ENCODE results near the gene ADCK2.
"Not testable (repeated sequence)": the region's sequence is repeated elsewhere in the genome, so short reads cannot be mapped to it uniquely, and the experiment has no call there.

The ADCK2 gene

GRCh38 chr7:140672382-140673062 is at the start of gene ADCK2:
Gene ADCK2 (plus strand): TSS chr7:140672945. CDS start chr7:140673331, 386 bp downstream.
- peak; percentile 72 for ATAC-seq
- TF ChIP-seq TOX (CRISPR knock-in tag; IDR thresholded peaks at IDR 0.05; ENCODE audit: borderline replicate concordance) (no peak), ZC3H10 (CRISPR knock-in tag; IDR thresholded peaks at IDR 0.05) (no peak), BACH2 (CRISPR knock-in tag; IDR thresholded peaks at IDR 0.05; ENCODE audit: borderline replicate concordance) (no peak), ARNTL (CRISPR knock-in tag; IDR thresholded peaks at IDR 0.05; ENCODE audit: borderline replicate concordance, low read depth) (no peak), POU6F1 (CRISPR knock-in tag; IDR thresholded peaks at IDR 0.05; ENCODE audit: borderline replicate concordance, low read depth) (no peak)

GRCh38 chr7:140623980-140624379 is 48.8 kb upstream of the ADCK2 start:
- no peak for TF ChIP-seq BACH2 (CRISPR knock-in tag; IDR thresholded peaks at IDR 0.05; ENCODE audit: borderline replicate concordance)
- ATAC-seq: no peak

GRCh38 chr7:140624392-140625191 is 48.2 kb upstream of the ADCK2 start:
- no peak for TF ChIP-seq ZNF565 (CRISPR knock-in tag; conservative IDR thresholded peaks at IDR 0.05; ENCODE audit: low read depth)
- TF ChIP-seq POU6F1 (CRISPR knock-in tag; IDR thresholded peaks at IDR 0.05; ENCODE audit: borderline replicate concordance, low read depth): no peak
- ATAC-seq: no peak

- ATAC-seq: not testable (repeated sequence)
These were observed 47.6 kb upstream of the ADCK2 start for GRCh38 chr7:140625192-140625558.

GRCh38 chr7:140625908-140626868 is 46.6 kb upstream of the ADCK2 start:
- TF ChIP-seq ARNTL (CRISPR knock-in tag; IDR thresholded peaks at IDR 0.05; ENCODE audit: borderline replicate concordance, low read depth) (no peak), TSHZ2 (CRISPR knock-in tag; IDR thresholded peaks at IDR 0.05) (peak; percentile 41; the same call in 1 of the 2 replicates), CSDC2 (CRISPR knock-in tag; IDR thresholded peaks at IDR 0.05) (peak; percentile 54; the same call in 1 of the 2 replicates)
- ATAC-seq: peak; percentile 93

- no peak for TF ChIP-seq ZFP30 (CRISPR knock-in tag; IDR thresholded peaks at IDR 0.05)
- TF ChIP-seq ZNF565 (CRISPR knock-in tag; conservative IDR thresholded peaks at IDR 0.05; ENCODE audit: low read depth): no peak
- no peak for ATAC-seq
These were observed 41.7 kb upstream of the ADCK2 start for GRCh38 chr7:140631021-140631420.

- no peak for ATAC-seq
- TF ChIP-seq BACH2 (CRISPR knock-in tag; IDR thresholded peaks at IDR 0.05; ENCODE audit: borderline replicate concordance): no peak
- TF ChIP-seq ZNF565 (CRISPR knock-in tag; conservative IDR thresholded peaks at IDR 0.05; ENCODE audit: low read depth): no peak
- TF ChIP-seq CSDC2 (CRISPR knock-in tag; IDR thresholded peaks at IDR 0.05): no peak
- no peak for TF ChIP-seq GLIS3 (CRISPR knock-in tag; IDR thresholded peaks at IDR 0.05)
- no peak for TF ChIP-seq CSRNP3 (CRISPR knock-in tag; IDR thresholded peaks at IDR 0.05)
- no peak for TF ChIP-seq TCF4 (CRISPR knock-in tag; IDR thresholded peaks at IDR 0.05; ENCODE audit: borderline replicate concordance)
- TF ChIP-seq ZFP30 (CRISPR knock-in tag; IDR thresholded peaks at IDR 0.05): no peak
- no peak for TF ChIP-seq TOX (CRISPR knock-in tag; IDR thresholded peaks at IDR 0.05; ENCODE audit: borderline replicate concordance)
- no peak for TF ChIP-seq PATZ1 (CRISPR knock-in tag; IDR thresholded peaks at IDR 0.05; ENCODE audit: borderline replicate concordance)
- no peak for TF ChIP-seq RARB (CRISPR knock-in tag; IDR thresholded peaks at IDR 0.05)
- no peak for TF ChIP-seq ISL1 (CRISPR knock-in tag; IDR thresholded peaks at IDR 0.05)
- no peak for TF ChIP-seq ZNF8 (CRISPR knock-in tag; IDR thresholded peaks at IDR 0.05)
- no peak for TF ChIP-seq OSR1 (CRISPR knock-in tag; IDR thresholded peaks at IDR 0.05)
These were observed 41.1 kb upstream of the ADCK2 start for GRCh38 chr7:140631602-140632001.
